GM13976 (cell line): ENCODE data around the gene STX7.
A peak's percentile ranks its signal among the peaks of the same experiment; 100 is the strongest.
"Not testable (repeated sequence)": the region's sequence is repeated elsewhere in the genome, so short reads cannot be mapped to it uniquely, and the experiment has no call there.

ENCODE experiments used
- DNase-seq: peaks from one replicate; pipeline ENCODE4 v3.0.0; 2012; ENCODE audit warnings: low spot score
- in situ Hi-C: fragments of 300-500 bp; cut with MboI; formaldehyde crosslinking; loops from one replicate; pipeline ENCODE4 v1.12.0; 2022; ENCODE audit warnings: low sequenced_read_pairs, mixed read lengths, inconsistent platforms; ENCODE audit not compliant: unreplicated experiment
- TF ChIP-seq, protein P1 (sequence below): IDR thresholded peaks from 2 replicates; pipeline ENCODE4 v1.5.1; 2012; ENCODE audit warnings: borderline replicate concordance, mild to moderate bottlenecking; ENCODE audit not compliant: insufficient read depth; ENCODE audit errors: extremely low read depth, missing control alignments, control extremely low read depth

Gene STX7

DNA sequence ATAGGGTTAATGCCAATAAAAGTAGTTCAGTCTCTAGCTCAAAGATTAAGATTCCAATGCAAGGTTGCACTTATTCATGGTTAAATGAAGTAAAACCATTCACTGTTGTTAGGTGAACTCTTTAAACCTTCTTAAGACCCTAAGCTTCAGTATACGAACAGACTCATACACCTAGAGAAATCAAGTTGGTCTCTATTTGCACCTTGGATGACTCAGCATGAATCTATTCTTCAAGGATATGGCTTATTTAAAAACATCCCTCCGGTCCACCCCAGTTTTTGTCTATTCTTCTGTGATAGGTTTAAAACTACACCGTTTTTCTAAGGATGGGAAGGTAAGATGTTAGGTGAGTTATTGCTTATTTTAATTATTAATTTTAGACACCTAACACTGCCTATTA is 24.2 kb upstream of the STX7 start:
- no peak for DNase-seq
- in situ Hi-C loops = no loop called here
- TF ChIP-seq, protein P1, sequence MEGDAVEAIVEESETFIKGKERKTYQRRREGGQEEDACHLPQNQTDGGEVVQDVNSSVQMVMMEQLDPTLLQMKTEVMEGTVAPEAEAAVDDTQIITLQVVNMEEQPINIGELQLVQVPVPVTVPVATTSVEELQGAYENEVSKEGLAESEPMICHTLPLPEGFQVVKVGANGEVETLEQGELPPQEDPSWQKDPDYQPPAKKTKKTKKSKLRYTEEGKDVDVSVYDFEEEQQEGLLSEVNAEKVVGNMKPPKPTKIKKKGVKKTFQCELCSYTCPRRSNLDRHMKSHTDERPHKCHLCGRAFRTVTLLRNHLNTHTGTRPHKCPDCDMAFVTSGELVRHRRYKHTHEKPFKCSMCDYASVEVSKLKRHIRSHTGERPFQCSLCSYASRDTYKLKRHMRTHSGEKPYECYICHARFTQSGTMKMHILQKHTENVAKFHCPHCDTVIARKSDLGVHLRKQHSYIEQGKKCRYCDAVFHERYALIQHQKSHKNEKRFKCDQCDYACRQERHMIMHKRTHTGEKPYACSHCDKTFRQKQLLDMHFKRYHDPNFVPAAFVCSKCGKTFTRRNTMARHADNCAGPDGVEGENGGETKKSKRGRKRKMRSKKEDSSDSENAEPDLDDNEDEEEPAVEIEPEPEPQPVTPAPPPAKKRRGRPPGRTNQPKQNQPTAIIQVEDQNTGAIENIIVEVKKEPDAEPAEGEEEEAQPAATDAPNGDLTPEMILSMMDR = no peak

DNA sequence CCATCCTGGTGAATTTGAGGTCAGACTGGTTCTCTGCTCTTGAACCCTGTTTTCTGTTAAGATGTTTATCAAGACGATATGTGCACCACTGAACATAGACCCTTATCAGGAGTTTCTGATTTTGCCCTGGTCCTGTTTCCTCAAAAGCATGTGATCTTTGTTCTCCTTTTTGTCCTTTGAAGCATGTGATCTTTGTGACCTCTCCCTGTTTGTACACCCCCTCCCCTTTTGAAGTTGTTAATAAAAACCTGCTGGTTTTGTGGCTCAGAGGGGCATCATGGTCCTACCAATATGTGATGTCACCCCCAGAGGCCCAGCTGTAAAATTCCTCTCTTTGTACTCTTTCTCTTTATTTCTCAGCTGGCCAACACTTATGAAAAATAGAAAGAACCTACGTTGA is 21.6 kb upstream of the STX7 start:
- DNase-seq, in situ Hi-C loops: not testable (repeated sequence)

DNA sequence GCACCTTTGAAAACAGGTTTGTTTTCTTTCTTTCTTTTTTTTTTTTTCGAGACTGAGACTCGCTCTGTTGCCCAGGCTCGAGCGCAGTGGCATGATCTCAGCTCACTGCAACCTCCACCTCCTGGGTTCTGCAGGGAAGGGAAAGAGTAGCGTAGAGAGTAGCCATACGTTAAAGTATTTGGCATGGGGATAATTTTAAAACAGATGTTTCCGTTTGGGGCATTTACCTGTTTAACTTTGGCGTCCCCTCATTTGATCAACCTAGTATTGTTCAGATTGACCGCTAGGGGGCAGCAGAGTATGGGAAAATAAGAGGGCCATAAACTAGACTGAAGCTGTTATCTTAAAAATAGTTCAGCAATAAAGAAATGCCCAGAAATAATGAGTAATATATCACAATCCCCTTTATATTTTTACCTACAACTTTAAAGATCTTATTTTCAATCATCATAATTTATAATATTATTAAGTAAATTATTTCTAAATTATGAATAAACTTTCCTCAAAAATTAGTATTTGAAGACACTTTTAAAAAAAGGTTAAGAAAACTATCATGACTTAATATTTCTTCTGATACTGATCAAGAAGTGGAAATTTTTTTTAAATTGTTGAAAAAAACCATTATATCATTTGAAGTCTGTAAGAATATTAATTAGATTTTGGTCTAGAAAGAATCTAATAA is 17.5 kb upstream of the STX7 start:
- peak; percentile 41 for DNase-seq

DNA sequence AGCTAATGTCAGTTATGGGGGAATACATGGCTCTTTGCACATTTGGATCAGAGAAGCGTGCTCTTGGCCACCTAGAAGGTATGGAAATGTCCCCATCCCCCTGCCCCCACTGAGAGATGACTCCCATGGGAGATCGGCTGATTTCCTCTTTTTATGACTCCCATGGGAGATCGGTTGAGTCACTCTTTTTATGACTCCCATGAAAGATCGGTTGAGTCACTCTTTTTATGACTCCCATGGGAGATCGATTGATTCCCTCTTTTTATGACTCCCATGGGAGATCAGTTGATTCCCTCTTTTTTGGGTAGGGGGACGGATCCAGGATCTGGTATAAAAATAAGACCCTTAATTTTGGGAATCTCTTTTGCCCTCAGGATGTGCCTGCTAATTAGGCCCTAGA is 14.9 kb upstream of the STX7 start:
- in situ Hi-C loops = loop anchor here (10.0 kb wide), 1 partner anchor 237 kb away; no protein-coding TSS in a partner anchor
- TF ChIP-seq, protein P1 = no peak
- no peak for DNase-seq

More for the DNA sequence above, 17.5 kb upstream of the STX7 start:
- TF ChIP-seq, protein P1 = peak; percentile 67
- in situ Hi-C loops = no loop called here

DNA sequence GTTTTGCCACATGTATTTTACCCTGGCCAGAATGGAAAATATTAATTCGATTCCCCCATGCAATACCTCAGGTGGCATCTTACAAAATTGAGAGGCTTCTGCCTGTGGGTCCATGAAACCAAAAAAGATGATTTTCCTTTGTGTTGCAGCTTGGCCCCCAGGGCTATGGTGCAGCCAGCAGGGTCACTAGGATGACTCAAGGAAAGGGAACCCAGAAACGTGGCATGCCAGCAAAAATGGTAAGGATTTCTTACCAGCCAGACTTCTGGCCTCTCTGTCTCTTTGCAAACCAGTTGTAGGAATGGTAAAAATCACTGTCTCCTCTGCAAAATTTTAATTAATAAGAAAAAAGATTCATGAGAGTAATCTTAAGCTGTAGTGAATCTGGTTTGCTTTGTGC is 13.5 kb upstream of the STX7 start:
- TF ChIP-seq, protein P1 = no peak
- no peak for DNase-seq
- in situ Hi-C loops = loop anchor here (10.0 kb wide), 1 partner anchor 238 kb away; no protein-coding TSS in a partner anchor

DNA sequence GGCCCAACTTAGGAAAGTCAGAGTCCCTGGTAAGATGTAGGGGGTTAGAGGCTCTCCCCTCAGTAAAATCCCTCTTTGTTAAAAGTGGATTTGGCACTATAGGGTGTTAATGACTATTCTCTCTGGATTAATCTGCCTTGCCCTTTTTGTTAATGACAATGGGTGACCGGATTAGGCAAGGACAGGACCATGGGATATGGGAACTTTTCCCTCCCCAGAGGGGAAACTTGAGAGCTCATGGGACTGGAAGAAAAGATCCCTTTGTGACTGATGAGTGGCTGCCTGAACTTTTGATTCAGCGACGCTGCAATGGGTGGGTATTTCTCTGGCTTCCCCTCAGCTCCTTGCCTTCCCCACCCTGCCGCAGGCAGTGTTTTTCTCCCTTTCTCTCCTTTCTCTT is 12.9 kb upstream of the STX7 start:
- DNase-seq = no peak
- in situ Hi-C loops = loop anchor here (10.0 kb wide), 1 partner anchor 239 kb away; no protein-coding TSS in a partner anchor
- TF ChIP-seq, protein P1 = no peak

DNA sequence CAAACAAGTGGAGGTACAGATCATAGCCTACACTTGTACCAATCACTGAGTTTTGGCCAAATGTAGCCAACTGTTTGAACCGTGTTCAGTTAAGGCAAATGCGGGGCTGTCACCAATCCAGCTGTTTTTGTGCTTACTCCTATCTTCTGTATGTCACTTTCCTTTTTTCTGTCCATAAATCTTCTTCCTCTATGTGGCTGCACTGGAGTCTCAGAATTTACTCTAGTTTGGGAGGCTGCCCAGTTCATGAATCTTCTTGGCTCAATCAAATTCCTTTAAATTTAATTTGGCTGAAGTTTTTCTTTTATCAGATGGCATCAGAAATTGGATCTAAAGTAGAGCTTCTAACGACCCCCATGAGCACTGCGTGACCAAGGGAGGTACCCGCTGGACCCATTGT is 11.7 kb upstream of the STX7 start:
- in situ Hi-C loops = loop anchor here (10.0 kb wide), 1 partner anchor 240 kb away; no protein-coding TSS in a partner anchor
- TF ChIP-seq, protein P1 = no peak
- DNase-seq = no peak
